Left cardiac atrium (tissue), 4 donors: Measurements from ENCODE around the gene MEGF11. TPM values are rescaled to one million over a fixed set of nuclear protein-coding genes. Genes with fewer than 3 reads are reported as not detected.
A peak's percentile ranks its signal among the peaks of the same experiment; 100 is the strongest.

Experiments
- ATAC-seq, 2 donors: fragments of 200-7000 bp; cut with Tn5 transposase; one replicate each; pipeline ENCODE4 v1.9.1; 2020; ENCODE audit warnings: mild to moderate bottlenecking in 2 of 2, moderate library complexity in 2 of 2
- DNase-seq: peaks from one replicate; pipeline ENCODE4 v3.0.0-alpha.2; 2020
- intact Hi-C, 2 donors: fragments of 100-400 bp; cut with DNase I; formaldehyde crosslinking; loops; one replicate each; pipeline versions ENCODE4 v1.14.1 to v1.15.1; 2022 to 2023
- total RNA-seq, 2 donors: library from RNA; stranded (reverse); fragmentation: NEBNext Ultra II Directional; extraction: Animal tissue kit (Norgen Biotek cat#: 25700); gene quantifications; one replicate each; pipeline ENCODE4 v1.2.1, GENCODE V29; 2021
- donor health status: DM: no; HTN: yes; CAD: no.
- donor health status: DM: no; HTN: yes; CAD: no; lungs with severe emphysema.
- donor health status: DM: yes; HTN: yes; CAD: no.
- donor health status: Dilated cardiomyopathy.

MEGF11 gene
- total RNA-seq, 2 donors from 2014 or later, result not detected

DNA sequence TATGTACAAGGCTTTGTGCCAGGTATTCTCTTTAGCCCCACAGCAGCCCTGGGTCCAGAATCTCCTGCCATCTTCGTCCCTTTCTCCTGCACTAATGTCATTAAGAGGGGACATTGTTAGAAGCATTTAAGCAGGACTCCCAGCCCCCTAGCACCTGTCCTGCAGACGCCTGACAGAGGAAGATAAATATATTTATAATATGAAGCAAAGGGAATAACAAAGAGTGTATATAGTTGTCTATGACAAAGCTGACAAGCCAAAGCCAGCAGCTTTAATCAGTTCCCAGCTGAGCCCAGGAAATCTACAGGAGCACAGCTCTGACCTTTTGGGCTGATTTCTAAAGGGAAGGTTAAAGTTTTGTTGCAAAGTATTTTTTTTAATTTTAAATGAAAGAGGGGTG lies 96.0 kb downstream of the MEGF11 start:
- no peak for DNase-seq
- no peak for ATAC-seq
- intact Hi-C loops, result no loop called here

DNA sequence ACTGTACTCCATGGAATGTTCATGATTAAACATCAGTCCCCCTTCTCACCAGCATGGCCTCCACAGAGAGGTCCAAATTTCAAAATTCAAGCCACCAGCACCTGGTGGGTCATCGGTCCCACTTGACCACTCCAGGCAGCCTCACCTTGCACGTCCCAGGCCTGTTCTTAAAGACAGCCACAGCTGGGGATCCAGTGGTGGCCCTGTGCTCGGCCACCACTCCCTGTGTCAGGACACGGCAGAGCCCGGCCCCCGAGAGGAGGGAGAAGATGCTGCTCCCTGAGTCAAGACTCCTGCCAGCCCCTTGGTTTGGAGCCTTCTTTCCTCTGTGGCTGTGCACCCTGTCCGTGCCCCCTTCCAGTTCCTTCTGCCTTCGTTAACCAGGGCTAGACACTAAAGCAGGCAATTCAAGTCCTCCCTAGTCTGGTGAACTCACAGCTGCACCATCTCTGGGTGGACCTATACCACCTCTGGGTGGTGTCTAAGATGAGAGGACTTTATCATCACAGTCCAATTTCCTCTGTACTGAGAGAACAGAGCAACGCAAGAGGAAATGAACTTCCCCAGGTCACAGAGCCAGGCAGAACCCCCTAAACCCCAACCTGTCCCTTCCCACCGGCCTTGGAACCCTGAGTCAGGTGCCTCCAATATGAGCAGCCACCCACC lies 97.1 kb downstream of the MEGF11 start:
- intact Hi-C loops, result no loop called here
- ATAC-seq (no peak), DNase-seq (no peak)

DNA sequence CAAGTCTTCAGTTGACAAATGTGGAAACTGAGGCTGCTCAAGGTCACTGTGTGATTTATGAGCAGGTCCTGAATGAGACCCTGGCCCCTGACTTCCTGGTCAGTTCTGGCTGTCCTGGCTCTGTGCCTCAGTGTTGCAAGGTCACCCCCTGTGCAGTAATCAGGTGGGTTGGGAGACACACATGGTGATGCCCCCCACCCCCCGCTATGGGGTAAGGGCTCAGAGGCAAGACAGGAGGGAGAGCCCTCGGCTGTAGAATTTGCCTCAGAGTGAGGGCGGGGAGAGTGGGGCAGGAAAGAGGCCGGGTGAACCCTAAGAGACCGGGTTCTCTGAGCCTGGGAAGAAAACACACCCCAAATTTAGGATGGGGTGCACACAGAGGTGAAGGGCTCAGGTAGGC lies 98.5 kb downstream of the MEGF11 start:
- DNase-seq (no peak), ATAC-seq (no peak)
- intact Hi-C loops, result no loop called here

GRCh38 chr15:66154581-66154980 lies 99.0 kb downstream of the MEGF11 start:
- intact Hi-C loops, result no loop called here
- DNase-seq (no peak), ATAC-seq (no peak)

GRCh38 chr15:66153549-66154415 lies 99.8 kb downstream of the MEGF11 start:
- ATAC-seq, result no peak
- DNase-seq, result no peak
- intact Hi-C loops, result no loop called here

- DNase-seq, result no peak
- intact Hi-C loops, result no loop called here
- no peak for ATAC-seq
These were observed 100.9 kb downstream of the MEGF11 start for GRCh38 chr15:66152650-66153049.

DNA sequence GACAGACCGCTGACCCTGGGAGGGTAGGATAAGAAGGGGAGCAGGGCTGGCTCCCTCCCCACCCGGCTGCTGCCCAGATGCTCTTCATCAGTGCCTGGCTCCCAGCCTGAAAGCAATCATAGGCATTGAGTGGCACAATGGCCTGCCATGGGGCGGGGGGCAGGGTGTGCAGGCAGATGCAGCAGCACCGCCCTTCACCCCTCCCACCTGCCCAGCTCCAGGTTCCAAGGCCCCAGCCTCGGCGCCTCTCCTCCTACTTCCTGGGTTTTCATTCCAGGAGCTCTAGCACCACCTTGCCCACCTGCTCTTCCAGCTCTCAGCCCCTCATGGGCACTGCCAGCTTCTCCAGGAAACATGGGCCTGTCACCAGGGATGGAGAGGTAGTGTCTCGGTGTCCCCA lies 101.7 kb downstream of the MEGF11 start:
- ATAC-seq, result peak; percentile 46 to 75
- no peak for DNase-seq
- intact Hi-C loops, result no loop called here

GRCh38 chr15:66149871-66150270 lies 103.7 kb downstream of the MEGF11 start:
- DNase-seq (no peak), ATAC-seq (no peak)
- intact Hi-C loops, result loop anchor here in 1 of 2 donors (10.0 kb wide), 1 partner anchor 165 kb away; no protein-coding TSS in a partner anchor

DNA sequence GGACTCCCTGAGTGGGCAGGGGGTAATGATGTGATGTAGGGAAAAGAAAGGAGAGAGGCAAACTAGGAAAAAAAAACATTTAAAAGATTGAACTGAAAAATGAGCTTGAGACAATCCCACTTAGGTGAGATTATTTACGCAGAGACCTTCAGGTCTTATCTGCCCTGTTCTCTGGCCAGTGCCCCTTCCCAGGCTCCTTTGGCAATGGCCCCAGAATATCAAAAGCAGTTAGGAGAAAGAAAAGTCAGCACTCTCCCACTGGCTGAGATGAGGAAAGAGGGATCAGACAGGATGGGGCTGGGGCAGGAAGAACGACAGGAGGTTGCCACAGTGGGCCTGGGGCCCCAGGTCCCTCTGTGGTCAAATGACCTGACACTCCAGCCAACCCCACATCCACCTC lies 105.4 kb downstream of the MEGF11 start:
- no peak for ATAC-seq
- intact Hi-C loops, result loop anchor here in 1 of 2 donors (10.0 kb wide), 1 partner anchor 163 kb away; no protein-coding TSS in a partner anchor
- no peak for DNase-seq

DNA sequence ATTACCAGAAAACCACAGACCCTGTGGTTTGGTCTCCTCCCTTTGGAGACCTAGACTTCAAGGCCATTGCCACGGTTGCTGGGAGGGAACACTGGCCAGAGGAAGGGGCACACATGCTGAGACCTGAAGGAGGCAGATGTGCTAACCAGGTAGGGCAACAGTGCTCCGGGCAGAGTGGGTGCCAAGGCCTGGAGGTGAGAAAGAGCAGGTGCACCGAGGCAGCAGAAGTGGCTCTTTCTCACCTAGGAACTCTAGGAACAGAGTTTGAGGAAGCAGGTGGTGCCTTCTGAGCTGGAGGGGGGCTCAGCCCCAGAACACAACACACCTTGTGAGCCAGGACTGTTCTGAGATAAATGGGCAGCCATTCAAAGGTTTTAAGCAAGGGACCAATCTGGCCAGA lies 106.1 kb downstream of the MEGF11 start:
- intact Hi-C loops, result loop anchor here in 1 of 2 donors (10.0 kb wide), 1 partner anchor 163 kb away; no protein-coding TSS in a partner anchor
- DNase-seq (no peak), ATAC-seq (no peak)

DNA sequence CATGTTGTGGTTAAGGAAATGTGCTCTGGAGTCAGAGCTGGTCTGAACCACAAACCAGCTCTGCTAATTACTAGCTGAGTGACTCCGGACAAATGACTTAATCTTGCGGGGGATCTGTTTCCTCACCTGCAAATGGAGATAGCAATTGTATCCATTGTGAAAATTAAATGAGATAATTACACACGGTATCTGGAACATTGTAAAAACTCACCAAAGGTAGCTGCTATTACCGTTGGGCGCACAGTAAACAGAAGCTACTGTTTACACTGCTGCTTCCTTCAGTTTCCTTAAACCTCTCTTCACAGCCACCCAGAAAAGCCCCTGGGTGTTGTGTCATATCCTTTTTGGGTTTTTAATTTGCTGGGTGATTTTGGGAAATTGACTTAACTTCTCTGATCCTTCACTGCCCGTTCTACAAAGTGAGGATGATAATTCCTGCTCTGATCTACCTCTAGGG lies 107.8 kb downstream of the MEGF11 start:
- ATAC-seq (no peak), DNase-seq (no peak)
- intact Hi-C loops, result loop anchor here in 1 of 2 donors (10.0 kb wide), 1 partner anchor 161 kb away; no protein-coding TSS in a partner anchor

DNA sequence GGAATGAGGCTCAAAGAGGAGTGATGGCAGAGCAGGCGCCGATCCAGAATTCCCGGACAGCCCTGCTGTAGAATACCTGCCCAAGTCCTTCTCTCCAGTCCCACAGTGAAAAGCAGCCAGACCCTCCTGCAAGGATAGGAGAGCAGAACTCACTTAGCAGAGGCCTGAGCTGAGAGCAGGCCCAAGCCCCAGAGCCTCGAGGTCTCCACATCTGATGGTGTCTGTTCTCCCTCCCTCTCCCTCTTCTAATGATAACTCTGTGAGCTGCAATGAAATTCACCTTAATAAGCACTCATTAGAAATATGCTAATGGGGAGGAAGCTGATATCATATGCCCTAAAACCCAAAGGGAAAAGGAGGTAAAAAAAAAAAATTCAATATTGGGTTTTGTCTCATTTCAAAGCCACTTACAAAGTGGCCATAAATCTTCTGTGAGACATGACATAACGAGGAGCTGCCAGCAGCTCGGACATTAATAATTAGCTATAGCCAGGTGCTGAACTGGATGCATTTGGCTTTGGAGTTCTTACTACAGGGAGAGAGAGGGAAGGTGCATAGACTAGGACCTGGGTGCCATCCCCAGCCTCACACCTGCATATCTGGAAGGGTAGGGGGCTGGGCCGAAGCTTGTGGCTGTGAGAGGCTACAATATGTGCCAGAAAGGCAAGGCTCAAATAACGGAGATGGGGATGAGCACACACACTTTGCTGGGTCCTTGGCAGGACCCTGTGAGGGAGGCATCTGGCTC lies 108.4 kb downstream of the MEGF11 start:
- DNase-seq, result no peak
- intact Hi-C loops, result loop anchor here in 1 of 2 donors (10.0 kb wide), 1 partner anchor 160 kb away; no protein-coding TSS in a partner anchor
- ATAC-seq, result no peak

- ATAC-seq (no peak), DNase-seq (no peak)
- intact Hi-C loops, result loop anchor here in 1 of 2 donors (10.0 kb wide), 1 partner anchor 157 kb away; no protein-coding TSS in a partner anchor
These were observed 111.3 kb downstream of the MEGF11 start for GRCh38 chr15:66142285-66142684.

DNA sequence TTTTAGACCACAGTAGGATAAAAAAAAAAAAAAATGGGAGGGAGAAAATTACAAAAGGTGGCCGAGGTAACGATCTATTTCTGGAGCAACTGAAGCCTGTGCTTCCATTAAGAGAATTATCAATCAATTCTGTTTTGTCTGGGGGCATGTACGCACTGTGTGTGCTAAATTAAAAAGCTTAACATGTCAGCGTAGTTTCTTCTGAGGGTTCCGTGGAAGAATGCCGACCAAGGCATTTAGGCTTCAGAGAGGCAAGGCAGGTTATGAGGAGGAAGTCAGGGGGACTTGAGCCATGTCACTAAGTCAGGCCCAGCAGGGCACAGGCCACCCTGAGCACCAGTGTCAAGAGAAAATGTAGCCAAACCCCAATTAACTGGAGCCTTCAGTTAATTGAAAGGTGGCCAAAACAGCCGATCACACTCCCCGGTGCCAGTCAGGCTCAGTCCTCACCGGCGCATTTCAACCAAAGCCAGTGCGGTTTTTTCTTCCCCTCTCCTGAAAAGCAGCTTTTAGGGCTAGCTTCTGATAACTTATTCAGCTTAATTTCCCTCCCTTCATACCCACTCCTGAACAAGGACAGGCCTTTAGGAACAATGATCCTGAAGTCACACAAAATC lies 113.9 kb downstream of the MEGF11 start:
- DNase-seq (no peak), ATAC-seq (no peak)
- intact Hi-C loops, result loop anchor here in 1 of 2 donors (10.0 kb wide), 1 partner anchor 155 kb away; no protein-coding TSS in a partner anchor

- intact Hi-C loops, result no loop called here
- DNase-seq (no peak), ATAC-seq (peak in 1 of 2 donors; percentile 31)
These were observed 114.5 kb downstream of the MEGF11 start for GRCh38 chr15:66138892-66139590.

DNA sequence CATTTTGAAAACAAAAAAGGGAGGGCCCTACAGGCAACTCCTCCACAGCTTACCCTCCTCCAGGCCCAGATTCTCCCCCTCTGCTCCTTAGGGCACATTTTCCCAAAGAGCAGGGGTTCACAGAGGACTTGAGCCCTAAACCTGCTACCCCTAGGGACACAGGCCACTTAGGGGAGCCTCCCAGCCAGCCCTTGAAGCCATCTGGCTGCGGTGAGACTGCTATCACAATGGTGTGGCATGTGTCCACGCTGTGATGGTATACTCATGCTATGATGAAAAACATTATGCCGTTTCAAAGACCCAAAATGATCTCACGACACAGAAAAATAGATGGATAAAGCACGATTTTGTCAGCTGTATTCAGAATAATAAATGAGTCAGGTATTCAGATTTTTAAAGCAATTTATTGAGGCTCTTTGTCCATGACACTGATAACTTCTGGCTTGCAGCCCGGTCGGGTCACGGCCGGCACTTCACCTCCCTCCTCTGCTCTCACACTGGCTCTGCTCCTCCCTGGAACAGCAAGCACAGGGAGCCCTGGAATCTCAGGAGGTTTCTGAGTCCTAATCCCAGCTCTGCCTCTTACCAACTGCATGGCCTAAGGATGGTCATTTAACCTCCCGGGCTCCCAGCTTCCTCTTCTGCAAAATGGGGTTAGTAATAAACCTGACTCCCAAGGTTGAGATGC lies 115.3 kb downstream of the MEGF11 start:
- intact Hi-C loops, result no loop called here
- DNase-seq, result peak; percentile 44
- peak; percentile 69 to 79 for ATAC-seq

- intact Hi-C loops, result no loop called here
- ATAC-seq (no peak), DNase-seq (no peak)
These were observed 116.6 kb downstream of the MEGF11 start for GRCh38 chr15:66136948-66137347.

GRCh38 chr15:66135664-66136063 lies 117.9 kb downstream of the MEGF11 start:
- intact Hi-C loops, result no loop called here
- ATAC-seq, result no peak
- DNase-seq, result no peak
